Glutamatergic neuron (in vitro differentiated cells): ENCODE measurements around the gene LAMA3. TPM values are rescaled to one million over a fixed set of nuclear protein-coding genes. Genes with fewer than 3 reads are reported as not detected.

Source experiments
- DNase-seq: peaks from one replicate; pipeline ENCODE4 v3.0.0; 2022
- H3K27ac Mint-ChIP-seq: one replicate; pipeline ENCODE4 v1.8.0; 2020; ENCODE audit warnings: mild to moderate bottlenecking, mixed read lengths, inconsistent platforms; ENCODE audit not compliant: unreplicated experiment
- H3K27me3 Mint-ChIP-seq: one replicate; pipeline ENCODE4 v1.8.0; 2020; ENCODE audit warnings: mild to moderate bottlenecking, moderate library complexity, mixed read lengths, inconsistent platforms; ENCODE audit not compliant: unreplicated experiment
- H3K36me3 Mint-ChIP-seq: one replicate; pipeline ENCODE4 v1.8.0; 2020; ENCODE audit warnings: mild to moderate bottlenecking, mixed read lengths, inconsistent platforms; ENCODE audit not compliant: unreplicated experiment
- H3K4me1 Mint-ChIP-seq: one replicate; pipeline ENCODE4 v1.8.0; 2020; ENCODE audit warnings: mild to moderate bottlenecking, low read depth, mixed read lengths, inconsistent platforms; ENCODE audit not compliant: unreplicated experiment
- H3K4me3 Mint-ChIP-seq: one replicate; pipeline ENCODE4 v1.8.0; 2020; ENCODE audit warnings: mild to moderate bottlenecking, mixed read lengths, inconsistent platforms; ENCODE audit not compliant: unreplicated experiment
- H3K9me3 Mint-ChIP-seq: one replicate; pipeline ENCODE4 v1.8.0; 2020; ENCODE audit warnings: mild to moderate bottlenecking, moderate library complexity, mixed read lengths, inconsistent platforms; ENCODE audit not compliant: unreplicated experiment
- total RNA-seq: library from RNA; stranded (reverse); fragmentation: NEBNext Ultra II Directional; extraction: Animal tissue kit (Norgen Biotek cat#: 25700); gene quantifications from one replicate; pipeline ENCODE4 v1.2.1, GENCODE V29; 2021; ENCODE audit not compliant: unreplicated experiment
- TF ChIP-seq, protein P1 (sequence below): fragments of 200-600 bp; sonication (generic); IDR thresholded peaks from one replicate; pipeline ENCODE4 v1.5.0; 2021; ENCODE audit not compliant: partially characterized antibody, unreplicated experiment

Gene LAMA3
- total RNA-seq, 1 donor from 2014 or later = 2.1 TPM

DNA sequence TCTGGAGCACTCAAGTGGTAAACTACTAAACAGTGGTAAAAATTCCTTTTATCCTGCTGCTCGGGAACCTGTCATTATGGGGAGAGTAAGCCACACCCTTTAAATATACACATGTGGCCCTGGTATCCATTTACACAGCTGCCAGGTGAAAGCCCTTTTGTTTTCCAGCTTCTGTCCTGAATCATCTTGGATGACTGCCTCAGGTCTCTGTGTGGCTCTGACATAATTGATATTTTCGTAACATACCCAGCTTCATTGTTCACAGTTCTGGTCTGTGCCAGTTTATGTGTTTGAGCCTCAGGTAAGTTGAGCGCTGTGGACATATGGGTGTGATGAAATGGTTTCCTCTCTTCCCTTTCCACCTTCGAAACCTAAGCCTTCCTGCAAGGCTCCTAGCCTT lies 309.6 kb downstream of the LAMA3 start:
- TF ChIP-seq, protein P1, sequence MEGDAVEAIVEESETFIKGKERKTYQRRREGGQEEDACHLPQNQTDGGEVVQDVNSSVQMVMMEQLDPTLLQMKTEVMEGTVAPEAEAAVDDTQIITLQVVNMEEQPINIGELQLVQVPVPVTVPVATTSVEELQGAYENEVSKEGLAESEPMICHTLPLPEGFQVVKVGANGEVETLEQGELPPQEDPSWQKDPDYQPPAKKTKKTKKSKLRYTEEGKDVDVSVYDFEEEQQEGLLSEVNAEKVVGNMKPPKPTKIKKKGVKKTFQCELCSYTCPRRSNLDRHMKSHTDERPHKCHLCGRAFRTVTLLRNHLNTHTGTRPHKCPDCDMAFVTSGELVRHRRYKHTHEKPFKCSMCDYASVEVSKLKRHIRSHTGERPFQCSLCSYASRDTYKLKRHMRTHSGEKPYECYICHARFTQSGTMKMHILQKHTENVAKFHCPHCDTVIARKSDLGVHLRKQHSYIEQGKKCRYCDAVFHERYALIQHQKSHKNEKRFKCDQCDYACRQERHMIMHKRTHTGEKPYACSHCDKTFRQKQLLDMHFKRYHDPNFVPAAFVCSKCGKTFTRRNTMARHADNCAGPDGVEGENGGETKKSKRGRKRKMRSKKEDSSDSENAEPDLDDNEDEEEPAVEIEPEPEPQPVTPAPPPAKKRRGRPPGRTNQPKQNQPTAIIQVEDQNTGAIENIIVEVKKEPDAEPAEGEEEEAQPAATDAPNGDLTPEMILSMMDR = no peak
- Mint-ChIP-seq H3K36me3 (no peaks in the 10 kb centered on the region), H3K4me1 (peaks cover 10% of the 10 kb centered on the region), H3K4me3 (no peak overlapping the region), H3K27me3 (no peaks in the 10 kb centered on the region), H3K27ac (no peak overlapping the region), H3K9me3 (peaks cover 2% of the 10 kb centered on the region)
- DNase-seq = no peak

DNA sequence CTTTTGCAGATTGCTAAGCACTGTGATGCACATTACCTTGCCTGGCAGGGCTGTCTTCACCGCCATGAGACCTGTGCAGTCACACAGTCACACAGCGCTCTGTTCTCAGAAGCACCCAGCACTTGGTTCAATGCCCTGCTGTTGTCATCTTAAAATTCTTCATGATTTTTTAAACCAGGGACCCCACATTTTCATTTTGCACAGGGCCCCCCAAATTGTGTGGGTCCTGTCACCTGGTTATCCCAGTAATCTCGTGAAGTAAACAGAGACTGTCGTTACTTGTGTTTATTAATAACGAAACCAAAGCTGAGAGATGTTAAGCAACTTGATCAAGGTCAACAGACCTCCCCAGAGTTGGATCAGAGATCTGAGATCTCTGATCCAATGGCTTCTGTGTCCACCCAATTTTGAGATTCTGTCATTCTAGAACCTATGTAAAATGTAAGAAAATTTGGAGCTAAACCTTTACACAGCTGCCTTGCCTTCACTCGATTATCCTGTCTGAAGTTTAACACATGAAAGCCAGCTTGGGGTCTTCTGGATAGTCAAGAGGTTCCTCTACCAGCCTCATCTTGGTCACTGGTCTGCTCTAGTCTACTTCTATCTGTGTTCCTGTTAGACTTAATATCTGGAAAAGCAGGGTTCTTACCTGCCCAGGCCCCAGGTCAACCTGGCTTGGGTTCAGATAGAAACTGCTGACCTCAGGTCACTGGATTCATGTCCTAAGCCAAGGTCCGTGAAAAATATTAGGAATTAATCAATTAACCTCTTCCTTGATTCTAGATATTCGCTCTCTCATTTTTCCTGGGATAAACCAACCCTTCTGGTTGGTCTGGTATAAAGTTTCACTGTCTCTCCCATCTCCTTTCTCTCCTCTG lies 311.6 kb downstream of the LAMA3 start:
- no peak overlapping the region for H3K27ac Mint-ChIP-seq
- TF ChIP-seq, protein P1 = no peak
- H3K27me3 Mint-ChIP-seq = no peaks in the 10 kb centered on the region
- DNase-seq = no peak
- peaks cover 2% of the 10 kb centered on the region for H3K9me3 Mint-ChIP-seq
- no peak overlapping the region for H3K4me3 Mint-ChIP-seq
- peaks cover 1% of the 10 kb centered on the region for H3K4me1 Mint-ChIP-seq
- no peaks in the 10 kb centered on the region for H3K36me3 Mint-ChIP-seq

DNA sequence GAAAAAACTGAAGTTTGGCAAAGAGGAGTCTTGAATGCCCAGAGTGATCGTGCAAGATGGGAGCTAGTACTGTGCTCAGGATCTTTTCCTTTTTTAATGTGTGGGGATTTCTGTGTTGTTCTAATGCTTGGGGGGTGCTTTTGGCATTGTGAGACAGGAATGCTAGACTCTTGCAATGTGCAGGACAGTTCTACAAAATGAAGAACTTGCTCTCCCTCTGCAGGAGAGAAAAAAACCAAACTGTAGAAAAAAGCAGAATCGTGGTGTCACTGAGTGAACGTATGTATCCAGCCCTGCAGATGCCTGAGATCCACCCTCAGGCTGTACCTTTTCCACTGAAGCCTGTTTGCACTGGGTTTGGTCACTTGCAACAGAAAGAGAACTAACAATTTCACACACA lies 313.2 kb downstream of the LAMA3 start:
- Mint-ChIP-seq H3K4me3 (no peak overlapping the region), H3K9me3 (peaks cover 2% of the 10 kb centered on the region), H3K4me1 (peaks cover 1% of the 10 kb centered on the region)

DNA sequence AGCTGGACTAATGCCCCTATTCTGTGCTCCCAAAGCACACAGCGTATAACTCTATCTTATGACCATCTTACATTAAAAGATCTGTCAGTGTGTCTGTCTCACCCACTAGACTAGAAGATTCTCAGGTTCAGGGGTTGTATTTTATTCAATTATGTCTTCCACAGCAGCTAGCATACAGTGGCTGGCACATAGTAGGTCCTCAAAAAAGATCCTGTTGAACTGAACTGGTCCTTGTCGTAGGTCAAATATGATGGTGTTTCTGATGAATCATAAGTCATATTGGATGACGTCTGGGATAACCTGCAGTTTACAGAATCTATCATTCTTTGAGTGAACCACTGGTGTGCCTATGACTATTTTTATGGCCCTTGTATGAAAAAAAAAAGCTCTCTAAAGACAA lies 314.0 kb downstream of the LAMA3 start:
- no peaks in the 10 kb centered on the region for H3K36me3 Mint-ChIP-seq
- no peak overlapping the region for H3K4me3 Mint-ChIP-seq
- TF ChIP-seq, protein P1 = no peak
- peaks cover 2% of the 10 kb centered on the region for H3K9me3 Mint-ChIP-seq
- H3K4me1 Mint-ChIP-seq = peaks cover 1% of the 10 kb centered on the region
- DNase-seq = no peak
- H3K27ac Mint-ChIP-seq = no peak overlapping the region
- H3K27me3 Mint-ChIP-seq = no peaks in the 10 kb centered on the region

More for the DNA sequence above, 313.2 kb downstream of the LAMA3 start:
- DNase-seq = no peak
- Mint-ChIP-seq H3K27me3 (no peaks in the 10 kb centered on the region), H3K36me3 (no peaks in the 10 kb centered on the region), H3K27ac (no peak overlapping the region)
- TF ChIP-seq, protein P1 = no peak
